ENCODE results near the gene TEX19.

- TF ChIP-seq POLR2AphosphoS5 (IDR thresholded peaks at IDR 0.05) (no peak), POLR2A (IDR thresholded peaks at IDR 0.05) (no peak)
Measured at GRCh38 chr17:82338858-82339633, 20.0 kb upstream of the TEX19 start.

Measured in spleen (tissue), 3 donors.